Hepatocyte (in vitro differentiated cells): ENCODE measurements around the gene NEK10. TPM values are rescaled to one million over a fixed set of nuclear protein-coding genes. Genes with fewer than 3 reads are reported as not detected.

Source experiments
- DNase-seq: peaks from one replicate; pipeline ENCODE4 v3.0.0-alpha.2; 2016; ENCODE audit warnings: low spot score
- H2AFZ ChIP-seq: fragments of 200-600 bp; sonication (generic); 2 replicates; pipeline ENCODE4 v1.6.0; 2016; ENCODE audit warnings: antibody characterized with exemption, mild to moderate bottlenecking
- H3K27ac ChIP-seq: fragments of 200-600 bp; sonication (generic); 2 replicates; pipeline ENCODE4 v1.5.1; 2016; ENCODE audit warnings: mild to moderate bottlenecking
- H3K27me3 ChIP-seq: fragments of 200-600 bp; sonication (generic); 2 replicates; pipeline ENCODE4 v1.6.1; 2016
- H3K36me3 ChIP-seq: fragments of 200-600 bp; sonication (generic); replicated peaks from 2 replicates; pipeline ENCODE4 v1.5.1; 2016; ENCODE audit warnings: low read depth; ENCODE audit not compliant: insufficient read depth
- H3K4me1 ChIP-seq: fragments of 200-600 bp; sonication (generic); 2 replicates; pipeline ENCODE4 v1.5.1; 2016; ENCODE audit warnings: mild to moderate bottlenecking, moderate library complexity; ENCODE audit not compliant: insufficient read depth
- H3K4me2 ChIP-seq: fragments of 200-600 bp; sonication (generic); 2 replicates; pipeline ENCODE4 v1.6.0; 2016
- H3K4me3 ChIP-seq: fragments of 200-600 bp; sonication (generic); 2 replicates; pipeline ENCODE4 v1.5.1; 2016; ENCODE audit warnings: mild to moderate bottlenecking
- H3K79me2 ChIP-seq: fragments of 200-600 bp; sonication (generic); 2 replicates; pipeline ENCODE4 v1.6.0; 2017; ENCODE audit warnings: mild to moderate bottlenecking
- H3K9me2 ChIP-seq: fragments of 200-600 bp; sonication (generic); replicated peaks from 2 replicates; pipeline ENCODE4 v1.6.0; 2017; ENCODE audit warnings: mild to moderate bottlenecking; ENCODE audit not compliant: insufficient read depth
- H3K9me3 ChIP-seq: fragments of 200-600 bp; sonication (generic); 2 replicates; pipeline ENCODE4 v1.5.1; 2016; ENCODE audit warnings: low read depth, mild to moderate bottlenecking
- H4K20me1 ChIP-seq: fragments of 200-600 bp; sonication (generic); 2 replicates; pipeline ENCODE4 v1.6.0; 2016; ENCODE audit warnings: mild to moderate bottlenecking; ENCODE audit not compliant: insufficient read depth, poor library complexity, severe bottlenecking
- CTCF ChIP-seq: fragments of 200-600 bp; sonication (generic); IDR thresholded peaks from 2 replicates; pipeline ENCODE4 v1.5.1; 2016; ENCODE audit warnings: antibody characterized with exemption, mild to moderate bottlenecking; ENCODE audit not compliant: poor library complexity
- EZH2 ChIP-seq: fragments of 200-600 bp; sonication (generic); IDR thresholded peaks from 2 replicates; pipeline ENCODE4 v1.6.1; 2016; ENCODE audit warnings: antibody characterized with exemption, mild to moderate bottlenecking, borderline replicate concordance
- EZH2phosphoT487 ChIP-seq: fragments of 200-600 bp; sonication (generic); IDR thresholded peaks from one replicate; pipeline ENCODE4 v1.6.1; 2018; ENCODE audit warnings: antibody characterized with exemption, mild to moderate bottlenecking, low read depth, moderate library complexity; ENCODE audit not compliant: unreplicated experiment, severe bottlenecking
- WGBS: methylation state at CpG from one replicate; pipeline ENCODE4 v1.1.6; 2016; ENCODE audit warnings: low lambda C conversion rate; ENCODE audit errors: missing lambda C conversion rate; 5-methylcytosine and 5-hydroxymethylcytosine counted together
- polyA plus RNA-seq: library from polyadenylated mRNA; unstranded; fragments of >200 nt; fragmentation: Nextera tagmentation; extraction: Ambion mirVana; gene quantifications from 2 replicates; pipeline ENCODE4 v1.2.1, GENCODE V29; 2016
- total RNA-seq: library from RNA; depleted of rRNA; stranded (reverse); fragments of >200 nt; gene quantifications from 2 replicates; pipeline ENCODE4 v1.2.3, GENCODE V29; 2014

NEK10 gene
- total and polyA plus RNA-seq, 2 experiments from 2014 or later: 0.13 to 2.0 TPM

DNA sequence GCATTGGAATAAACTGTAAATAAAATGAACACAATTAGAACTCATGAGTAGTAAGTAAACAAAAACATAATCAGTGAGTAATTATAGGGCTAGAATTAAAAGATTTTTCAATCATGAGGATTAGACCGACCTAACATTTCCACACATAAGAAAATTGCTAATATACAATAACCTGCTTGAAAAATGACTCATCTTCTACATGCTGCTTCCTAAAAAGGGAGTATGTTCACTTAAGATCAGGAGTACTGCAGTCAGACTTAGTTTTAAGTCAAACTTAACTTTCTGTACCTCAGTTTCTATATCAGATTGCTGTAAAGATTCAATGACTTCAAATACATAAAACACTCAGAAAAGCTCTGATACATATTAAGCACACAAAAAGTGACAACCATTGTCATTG is 22.6 kb upstream of the NEK10 start:
- no peaks in the 10 kb centered on the region for H3K36me3 ChIP-seq
- WGBS: 100% methylated on average over 1 of the region's 1 CpG
- no peak overlapping the region for H3K4me3 ChIP-seq

GRCh38 chr3:27387625-27388024 is 18.4 kb upstream of the NEK10 start:
- TF ChIP-seq EZH2 (no peak), EZH2phosphoT487 (no peak), CTCF (no peak)
- Histone ChIP-seq H2AFZ (no peak overlapping the region), H3K9me3 (no peaks in the 10 kb centered on the region), H4K20me1 (no peaks in the 10 kb centered on the region), H3K4me2 (no peak overlapping the region), H3K27me3 (no peaks in the 10 kb centered on the region), H3K4me1 (no peaks in the 10 kb centered on the region), H3K9me2 (no peaks in the 10 kb centered on the region), H3K79me2 (no peaks in the 10 kb centered on the region), H3K36me3 (no peaks in the 10 kb centered on the region), H3K27ac (no peak overlapping the region), H3K4me3 (no peak overlapping the region)
- no peak for DNase-seq
- 100% methylated on average over 1 of the region's 1 CpG for WGBS

More for the DNA sequence above, 22.6 kb upstream of the NEK10 start:
- Histone ChIP-seq H3K9me2 (no peaks in the 10 kb centered on the region), H4K20me1 (no peaks in the 10 kb centered on the region), H3K4me2 (no peak overlapping the region), H3K4me1 (no peaks in the 10 kb centered on the region), H2AFZ (no peak overlapping the region), H3K79me2 (no peaks in the 10 kb centered on the region), H3K27ac (no peak overlapping the region), H3K27me3 (no peaks in the 10 kb centered on the region), H3K9me3 (no peaks in the 10 kb centered on the region)
- no peak for DNase-seq
- TF ChIP-seq CTCF: no peak
- TF ChIP-seq EZH2phosphoT487: no peak
- no peak for TF ChIP-seq EZH2

DNA sequence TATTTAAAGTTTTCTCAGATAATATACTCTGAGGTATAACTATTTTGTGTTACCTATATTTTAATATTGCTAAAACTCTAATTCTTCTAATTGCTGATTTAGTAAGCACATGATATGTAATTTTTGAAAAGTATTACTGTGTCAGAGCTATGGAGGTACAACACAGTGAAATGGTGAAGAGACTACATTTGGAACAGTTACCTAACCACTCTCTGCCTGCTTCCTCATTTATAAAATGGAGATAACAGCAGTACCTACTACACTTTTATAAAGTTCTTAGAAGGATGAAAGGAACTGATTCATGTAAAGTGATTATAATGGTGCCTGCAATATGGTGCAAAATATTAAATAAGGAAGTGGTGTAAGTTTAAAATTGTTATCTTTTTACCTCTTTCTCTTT is 16.3 kb upstream of the NEK10 start:
- Histone ChIP-seq H2AFZ (no peak overlapping the region), H3K4me2 (no peak overlapping the region), H3K9me2 (no peaks in the 10 kb centered on the region), H3K79me2 (no peaks in the 10 kb centered on the region), H3K4me1 (no peaks in the 10 kb centered on the region), H4K20me1 (no peaks in the 10 kb centered on the region), H3K4me3 (no peak overlapping the region), H3K27me3 (no peaks in the 10 kb centered on the region), H3K36me3 (no peaks in the 10 kb centered on the region), H3K9me3 (no peaks in the 10 kb centered on the region), H3K27ac (no peak overlapping the region)
- TF ChIP-seq EZH2phosphoT487 (no peak), CTCF (no peak), EZH2 (no peak)
- no peak for DNase-seq

DNA sequence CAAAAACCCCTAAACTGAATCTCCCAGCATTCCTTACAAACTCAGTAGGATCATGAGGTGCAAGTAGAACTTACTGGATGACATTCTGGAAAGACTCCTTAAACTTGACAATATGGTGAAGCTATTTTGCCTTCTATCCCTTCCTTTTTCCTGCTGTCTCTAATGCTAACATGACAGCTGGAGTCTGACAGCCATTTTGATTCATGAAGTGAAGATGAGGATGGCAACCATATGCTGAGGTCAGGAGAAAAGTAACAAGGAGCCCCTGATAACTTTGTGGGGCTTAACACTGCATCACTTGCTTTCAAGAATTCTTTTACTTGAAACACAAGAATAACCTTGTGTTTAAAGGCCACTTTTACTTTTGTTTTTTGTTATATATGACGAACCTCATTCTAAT is 15.0 kb upstream of the NEK10 start:
- no peak for TF ChIP-seq EZH2
- TF ChIP-seq CTCF: no peak
- TF ChIP-seq EZH2phosphoT487: no peak
- DNase-seq: no peak
- H3K9me2 ChIP-seq: no peaks in the 10 kb centered on the region
- H3K4me1 ChIP-seq: no peaks in the 10 kb centered on the region
- H3K79me2 ChIP-seq: no peaks in the 10 kb centered on the region
- H3K36me3 ChIP-seq: no peaks in the 10 kb centered on the region
- 97% methylated on average over 1 of the region's 1 CpG for WGBS
- no peak overlapping the region for H3K27ac ChIP-seq
- H2AFZ ChIP-seq: no peak overlapping the region
- no peaks in the 10 kb centered on the region for H3K27me3 ChIP-seq
- no peaks in the 10 kb centered on the region for H3K9me3 ChIP-seq
- no peak overlapping the region for H3K4me2 ChIP-seq
- no peak overlapping the region for H3K4me3 ChIP-seq
- no peaks in the 10 kb centered on the region for H4K20me1 ChIP-seq
